ENCODE data around the gene KLHL35.

- TF ChIP-seq POLR2A (IDR thresholded peaks at IDR 0.05) = no peak
- TF ChIP-seq, protein P1, sequence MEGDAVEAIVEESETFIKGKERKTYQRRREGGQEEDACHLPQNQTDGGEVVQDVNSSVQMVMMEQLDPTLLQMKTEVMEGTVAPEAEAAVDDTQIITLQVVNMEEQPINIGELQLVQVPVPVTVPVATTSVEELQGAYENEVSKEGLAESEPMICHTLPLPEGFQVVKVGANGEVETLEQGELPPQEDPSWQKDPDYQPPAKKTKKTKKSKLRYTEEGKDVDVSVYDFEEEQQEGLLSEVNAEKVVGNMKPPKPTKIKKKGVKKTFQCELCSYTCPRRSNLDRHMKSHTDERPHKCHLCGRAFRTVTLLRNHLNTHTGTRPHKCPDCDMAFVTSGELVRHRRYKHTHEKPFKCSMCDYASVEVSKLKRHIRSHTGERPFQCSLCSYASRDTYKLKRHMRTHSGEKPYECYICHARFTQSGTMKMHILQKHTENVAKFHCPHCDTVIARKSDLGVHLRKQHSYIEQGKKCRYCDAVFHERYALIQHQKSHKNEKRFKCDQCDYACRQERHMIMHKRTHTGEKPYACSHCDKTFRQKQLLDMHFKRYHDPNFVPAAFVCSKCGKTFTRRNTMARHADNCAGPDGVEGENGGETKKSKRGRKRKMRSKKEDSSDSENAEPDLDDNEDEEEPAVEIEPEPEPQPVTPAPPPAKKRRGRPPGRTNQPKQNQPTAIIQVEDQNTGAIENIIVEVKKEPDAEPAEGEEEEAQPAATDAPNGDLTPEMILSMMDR (IDR thresholded peaks at IDR 0.05) = no peak
Measured at GRCh38 chr11:75456596-75457183, 23.7 kb upstream of the KLHL35 start.
